Hepatocyte (in vitro differentiated cells): Measurements from ENCODE around the gene ZNF764. TPM values are rescaled to one million over a fixed set of nuclear protein-coding genes. Genes with fewer than 3 reads are reported as not detected.

Experiments
- DNase-seq: peaks from one replicate; pipeline ENCODE4 v3.0.0-alpha.2; 2016; ENCODE audit warnings: low spot score
- H2AFZ ChIP-seq: fragments of 200-600 bp; sonication (generic); 2 replicates; pipeline ENCODE4 v1.6.0; 2016; ENCODE audit warnings: antibody characterized with exemption, mild to moderate bottlenecking
- H3K27ac ChIP-seq: fragments of 200-600 bp; sonication (generic); 2 replicates; pipeline ENCODE4 v1.5.1; 2016; ENCODE audit warnings: mild to moderate bottlenecking
- H3K27me3 ChIP-seq: fragments of 200-600 bp; sonication (generic); 2 replicates; pipeline ENCODE4 v1.6.1; 2016
- H3K36me3 ChIP-seq: fragments of 200-600 bp; sonication (generic); replicated peaks from 2 replicates; pipeline ENCODE4 v1.5.1; 2016; ENCODE audit warnings: low read depth; ENCODE audit not compliant: insufficient read depth
- H3K4me1 ChIP-seq: fragments of 200-600 bp; sonication (generic); 2 replicates; pipeline ENCODE4 v1.5.1; 2016; ENCODE audit warnings: mild to moderate bottlenecking, moderate library complexity; ENCODE audit not compliant: insufficient read depth
- H3K4me2 ChIP-seq: fragments of 200-600 bp; sonication (generic); 2 replicates; pipeline ENCODE4 v1.6.0; 2016
- H3K4me3 ChIP-seq: fragments of 200-600 bp; sonication (generic); 2 replicates; pipeline ENCODE4 v1.5.1; 2016; ENCODE audit warnings: mild to moderate bottlenecking
- H3K79me2 ChIP-seq: fragments of 200-600 bp; sonication (generic); 2 replicates; pipeline ENCODE4 v1.6.0; 2017; ENCODE audit warnings: mild to moderate bottlenecking
- H3K9me2 ChIP-seq: fragments of 200-600 bp; sonication (generic); replicated peaks from 2 replicates; pipeline ENCODE4 v1.6.0; 2017; ENCODE audit warnings: mild to moderate bottlenecking; ENCODE audit not compliant: insufficient read depth
- H3K9me3 ChIP-seq: fragments of 200-600 bp; sonication (generic); 2 replicates; pipeline ENCODE4 v1.5.1; 2016; ENCODE audit warnings: low read depth, mild to moderate bottlenecking
- H4K20me1 ChIP-seq: fragments of 200-600 bp; sonication (generic); 2 replicates; pipeline ENCODE4 v1.6.0; 2016; ENCODE audit warnings: mild to moderate bottlenecking; ENCODE audit not compliant: insufficient read depth, poor library complexity, severe bottlenecking
- CTCF ChIP-seq: fragments of 200-600 bp; sonication (generic); IDR thresholded peaks from 2 replicates; pipeline ENCODE4 v1.5.1; 2016; ENCODE audit warnings: antibody characterized with exemption, mild to moderate bottlenecking; ENCODE audit not compliant: poor library complexity
- EZH2 ChIP-seq: fragments of 200-600 bp; sonication (generic); IDR thresholded peaks from 2 replicates; pipeline ENCODE4 v1.6.1; 2016; ENCODE audit warnings: antibody characterized with exemption, mild to moderate bottlenecking, borderline replicate concordance
- EZH2phosphoT487 ChIP-seq: fragments of 200-600 bp; sonication (generic); IDR thresholded peaks from one replicate; pipeline ENCODE4 v1.6.1; 2018; ENCODE audit warnings: antibody characterized with exemption, mild to moderate bottlenecking, low read depth, moderate library complexity; ENCODE audit not compliant: unreplicated experiment, severe bottlenecking
- WGBS: methylation state at CpG from one replicate; pipeline ENCODE4 v1.1.6; 2016; ENCODE audit warnings: low lambda C conversion rate; ENCODE audit errors: missing lambda C conversion rate; 5-methylcytosine and 5-hydroxymethylcytosine counted together
- polyA plus RNA-seq: library from polyadenylated mRNA; unstranded; fragments of >200 nt; fragmentation: Nextera tagmentation; extraction: Ambion mirVana; gene quantifications from 2 replicates; pipeline ENCODE4 v1.2.1, GENCODE V29; 2016
- total RNA-seq: library from RNA; depleted of rRNA; stranded (reverse); fragments of >200 nt; gene quantifications from 2 replicates; pipeline ENCODE4 v1.2.3, GENCODE V29; 2014

The ZNF764 gene
- total and polyA plus RNA-seq, 2 experiments from 2014 or later = 9.8 to 12.1 TPM

DNA sequence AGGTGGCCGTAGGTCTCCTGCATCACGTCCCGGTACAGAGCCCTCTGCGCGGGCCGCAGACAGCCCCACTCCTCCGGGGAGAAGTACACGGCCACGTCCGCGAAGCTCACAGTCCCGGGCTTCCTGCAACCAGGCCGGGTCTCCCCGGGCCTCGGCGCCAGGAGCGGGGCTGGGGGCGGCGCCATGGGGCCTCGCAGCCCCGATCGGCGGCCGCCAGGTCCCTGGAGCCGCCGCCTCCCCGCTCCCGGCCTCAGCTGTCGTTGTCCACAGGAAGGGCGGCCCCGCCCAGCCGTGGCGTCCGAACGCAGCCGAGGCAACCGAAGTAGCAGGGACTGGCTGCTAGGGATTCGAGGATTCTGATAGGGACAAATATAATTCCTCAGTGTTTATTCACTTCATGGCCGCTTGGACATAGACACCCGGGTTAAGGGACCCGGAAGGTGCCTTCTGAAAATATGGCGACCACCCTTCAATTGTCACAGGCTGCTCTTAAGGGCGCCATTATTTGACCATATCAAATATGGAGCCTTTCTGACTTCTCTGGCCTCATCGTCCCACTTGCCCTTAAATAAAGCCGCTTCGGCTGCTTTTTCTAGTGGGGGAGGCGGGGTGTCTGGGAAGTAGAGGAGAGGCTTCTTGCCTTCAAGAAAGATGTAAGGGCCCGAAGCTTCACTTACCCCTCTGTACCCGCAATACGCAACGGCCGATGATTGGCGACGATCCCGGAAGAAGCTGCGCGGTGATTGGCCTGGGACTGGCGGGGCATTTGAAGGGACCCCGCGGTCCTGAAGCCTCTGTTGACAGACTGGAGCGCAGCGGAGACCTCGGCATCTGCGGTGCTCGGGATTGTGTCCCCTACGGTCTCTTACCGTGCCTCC lies 13.5 kb upstream of the ZNF764 start, which contains the start of gene ZNF688:
TSS of gene ZNF688 (minus strand) at position 270 of the 878 bp plus-strand sequence. CDS start at position 185, 85 bp downstream.
- Histone ChIP-seq H3K9me3 (no peaks in the 10 kb centered on the region), H3K79me2 (peaks cover 11% of the 10 kb centered on the region), H3K27ac (peak within 1 kb of the TSS; percentile 90), H3K4me1 (peaks cover 11% of the 10 kb centered on the region), H3K4me3 (peak within 1 kb of the TSS; percentile 7), H3K36me3 (no peaks in the 10 kb centered on the region), H2AFZ (peak within 1 kb of the TSS; percentile 20), H3K9me2 (no peaks in the 10 kb centered on the region), H3K27me3 (no peaks in the 10 kb centered on the region), H3K4me2 (peak within 1 kb of the TSS; percentile 93), H4K20me1 (no peaks in the 10 kb centered on the region)
- WGBS = 1% methylated on average over 58 of the region's 67 CpGs
- no peak for TF ChIP-seq EZH2phosphoT487
- TF ChIP-seq CTCF = no peak
- TF ChIP-seq EZH2 = no peak
- peak; percentile 95 for DNase-seq

DNA sequence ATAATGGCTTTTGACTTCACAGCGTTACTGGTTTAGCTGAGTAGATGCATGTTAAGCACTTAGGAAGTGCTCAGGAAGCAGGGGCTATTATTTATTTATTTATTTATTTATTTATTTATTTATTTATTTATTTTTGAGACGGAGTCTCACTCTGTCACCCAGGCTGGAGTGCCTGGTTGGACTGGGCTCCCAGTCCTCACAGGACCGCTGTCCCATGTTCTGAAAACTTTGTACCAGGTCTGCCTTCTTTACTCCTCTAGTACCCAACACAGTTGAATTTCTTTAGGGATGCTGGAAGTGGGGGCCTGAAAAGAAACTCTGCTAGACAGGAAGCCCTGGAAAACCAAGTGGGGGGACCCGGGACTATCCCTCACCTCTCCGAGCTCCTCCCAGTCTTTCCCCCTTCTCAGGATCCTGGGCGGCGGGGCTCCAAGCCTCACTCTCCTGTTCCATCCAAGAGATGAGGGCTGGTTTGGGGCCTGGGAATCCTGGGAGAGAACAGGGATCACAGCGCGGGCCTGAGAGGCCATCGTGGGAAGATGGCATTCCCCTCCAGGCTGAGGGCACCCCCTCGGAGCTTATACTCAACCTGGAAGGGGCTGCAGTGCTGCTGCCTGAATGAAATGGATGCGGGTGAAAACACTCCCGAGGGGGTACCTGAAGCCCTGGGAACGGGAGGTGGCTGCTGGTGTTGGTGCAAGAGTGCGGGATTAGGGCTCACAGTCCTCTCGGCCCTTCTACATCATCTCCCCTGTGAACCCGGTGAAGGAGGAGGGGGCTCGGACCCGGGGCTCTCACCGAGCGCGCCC lies 12.7 kb upstream of the ZNF764 start:
- TF ChIP-seq EZH2phosphoT487 = no peak
- TF ChIP-seq CTCF = no peak
- no peak for TF ChIP-seq EZH2
- peak overlapping the region; percentile 90 for H3K27ac ChIP-seq
- H3K4me3 ChIP-seq = peak overlapping the region; percentile 7
- no peaks in the 10 kb centered on the region for H3K9me3 ChIP-seq
- WGBS = 15% methylated on average over 22 of the region's 22 CpGs
- peak overlapping the region; percentile 20 for H2AFZ ChIP-seq
- peaks cover 11% of the 10 kb centered on the region for H3K4me1 ChIP-seq
- H3K4me2 ChIP-seq = peak overlapping the region; percentile 93
- peak; percentile 60 for DNase-seq
- peaks cover 11% of the 10 kb centered on the region for H3K79me2 ChIP-seq
- no peaks in the 10 kb centered on the region for H4K20me1 ChIP-seq
- H3K9me2 ChIP-seq = no peaks in the 10 kb centered on the region
- no peaks in the 10 kb centered on the region for H3K27me3 ChIP-seq
- H3K36me3 ChIP-seq = no peaks in the 10 kb centered on the region

DNA sequence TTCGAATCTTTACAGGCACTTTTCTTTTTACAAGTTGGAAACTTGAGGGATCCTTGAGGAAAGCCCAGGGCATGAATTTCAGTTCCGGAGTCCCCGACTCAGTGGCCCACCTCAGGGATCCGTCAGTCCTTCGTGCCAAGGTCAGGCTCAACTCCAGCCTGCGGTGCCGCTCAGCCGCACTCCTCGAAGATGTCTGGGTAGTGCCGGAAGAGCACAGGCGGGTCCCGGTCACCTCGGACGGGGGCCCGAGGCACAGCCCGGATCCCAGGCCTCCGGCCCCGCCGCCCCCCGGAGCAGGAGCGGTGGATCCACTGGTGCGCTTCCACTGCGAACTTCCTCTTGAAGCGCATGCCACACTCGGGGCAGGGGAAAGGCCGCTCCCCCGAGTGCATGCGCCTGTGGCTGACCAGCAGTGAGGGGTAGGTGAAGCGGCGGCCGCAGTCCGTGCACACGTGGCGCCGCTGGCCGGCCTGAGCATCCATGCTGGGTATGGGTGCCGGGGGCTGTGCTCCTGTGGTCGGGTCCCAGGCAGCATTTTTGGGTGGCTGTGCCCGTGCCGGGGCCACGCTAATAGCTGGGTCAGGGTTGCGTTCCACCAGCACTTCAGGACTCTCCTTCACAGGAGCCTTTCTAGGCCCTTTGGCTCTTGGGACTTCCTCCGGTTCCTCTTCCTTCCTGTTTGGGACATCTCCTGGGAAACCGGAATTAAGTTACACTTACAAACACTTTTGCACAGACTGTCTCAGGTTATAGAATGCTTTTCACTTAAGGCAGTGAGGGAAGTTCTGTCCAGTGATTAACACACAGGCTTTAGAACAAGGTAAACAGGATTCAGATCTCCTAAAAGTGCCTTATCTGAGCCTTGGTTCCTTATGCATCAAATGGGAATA lies 11.8 kb upstream of the ZNF764 start:
- 94% methylated on average over 43 of the region's 44 CpGs for WGBS
- no peak overlapping the region for H3K4me3 ChIP-seq
- no peaks in the 10 kb centered on the region for H4K20me1 ChIP-seq
- no peak overlapping the region for H2AFZ ChIP-seq
- no peak for TF ChIP-seq CTCF
- TF ChIP-seq EZH2 = no peak
- no peak for TF ChIP-seq EZH2phosphoT487
- H3K4me1 ChIP-seq = peaks cover 11% of the 10 kb centered on the region
- no peaks in the 10 kb centered on the region for H3K9me2 ChIP-seq
- H3K4me2 ChIP-seq = peak overlapping the region; percentile 93
- no peaks in the 10 kb centered on the region for H3K36me3 ChIP-seq
- no peak for DNase-seq
- H3K79me2 ChIP-seq = peaks cover 11% of the 10 kb centered on the region
- no peaks in the 10 kb centered on the region for H3K9me3 ChIP-seq
- H3K27ac ChIP-seq = peak overlapping the region; percentile 90
- H3K27me3 ChIP-seq = no peaks in the 10 kb centered on the region
